RWPE1 (cell line): ENCODE results near the gene MPO.

Experiments used
- CTCF ChIA-PET: fragments of 350-600 bp; sonication (Branson Sonifier 250); formaldehyde crosslinking; extraction: SDS; loops from one replicate; lab custom pipeline; 2021; lab: Yijun Ruan, JAX
- POLR2A ChIA-PET: fragments of 400-600 bp; formaldehyde crosslinking; extraction: SDS; loops from one replicate; lab custom pipeline; 2020; ENCODE audit warnings: antibody characterized with exemption; ENCODE audit not compliant: low non-redundant PET; lab: Yijun Ruan, JAX
- DNase-seq: peaks from one replicate; pipeline ENCODE4 v3.0.0; 2012; ENCODE audit warnings: low spot score
- H3K27ac ChIP-seq: fragments of 450-650 bp; 2 replicates; pipeline ENCODE4 v1.5.1; 2017
- CTCF ChIP-seq: fragments of 450-650 bp; conservative IDR thresholded peaks from 2 replicates; pipeline ENCODE4 v1.5.1; 2017; ENCODE audit warnings: low read depth, mild to moderate bottlenecking

The MPO gene

GRCh38 chr17:58246781-58247180 is 34.0 kb downstream of the MPO start:
- ChIA-PET CTCF (interaction anchor here (0.5 to 0.7 kb wide), 3 partner anchors 90 to 453 kb away, joined by 3 to 5 read pairs (median 3); no protein-coding TSS in a partner anchor), POLR2A (no interaction called here)
- H3K27ac ChIP-seq = no peak overlapping the region
- no peak for TF ChIP-seq CTCF
- DNase-seq = no peak

GRCh38 chr17:58246104-58246740 is 34.5 kb downstream of the MPO start:
- no peak for DNase-seq
- TF ChIP-seq CTCF = no peak
- ChIA-PET POLR2A (no interaction called here), CTCF (interaction anchor here (0.5 to 0.6 kb wide), 3 partner anchors 90 to 453 kb away, joined by 3 to 5 read pairs (median 5); no protein-coding TSS in a partner anchor)
- no peak overlapping the region for H3K27ac ChIP-seq

GRCh38 chr17:58245428-58246103 is 35.2 kb downstream of the MPO start:
- DNase-seq = no peak

GRCh38 chr17:58244963-58245362 is 35.8 kb downstream of the MPO start:
- no peak for DNase-seq
- TF ChIP-seq CTCF = no peak
- CTCF ChIA-PET = interaction anchor here (0.6 to 0.7 kb wide), 2 partner anchors 8 to 11 kb away, joined by 3 read pairs; no protein-coding TSS in a partner anchor
- no peak overlapping the region for H3K27ac ChIP-seq
- POLR2A ChIA-PET = no interaction called here

More at GRCh38 chr17:58245428-58246103, 35.2 kb downstream of the MPO start:
- CTCF ChIA-PET = interaction anchor here (0.6 to 0.7 kb wide), 2 partner anchors 9 to 401 kb away, joined by 3 to 5 read pairs; no protein-coding TSS in a partner anchor
- POLR2A ChIA-PET = no interaction called here
- TF ChIP-seq CTCF = no peak
- no peak overlapping the region for H3K27ac ChIP-seq

- no peak for TF ChIP-seq CTCF
- ChIA-PET POLR2A (no interaction called here), CTCF (interaction anchor here (0.5 to 0.6 kb wide), 2 partner anchors 75 to 109 kb away, joined by 3 to 6 read pairs; partner anchors contain the start of gene OR4D2)
- H3K27ac ChIP-seq = no peak overlapping the region
- no peak for DNase-seq
These were observed 38.5 kb downstream of the MPO start for GRCh38 chr17:58242171-58242784.

- CTCF ChIA-PET = no interaction called here
- TF ChIP-seq CTCF = no peak
- H3K27ac ChIP-seq = no peak overlapping the region
- POLR2A ChIA-PET = no interaction called here
- DNase-seq = no peak
These were observed 40.7 kb downstream of the MPO start for GRCh38 chr17:58239987-58240386.
